HCT116 (cell line): ENCODE measurements around the gene RBM23. TPM values are rescaled to one million over a fixed set of nuclear protein-coding genes. Genes with fewer than 3 reads are reported as not detected.

Source experiments
- ATAC-seq: fragments of 200-7000 bp; cut with Tn5 transposase; 2 replicates; pipeline ENCODE4 v1.9.1; 2020; ENCODE audit warnings: mild to moderate bottlenecking, moderate library complexity
- BruUV-seq: library from RNA; stranded (reverse); fragments of 400-500 nt; replicated peaks from 2 replicates; lab custom pipeline; 2021; lab: Mats Ljungman, UMichigan
- CTCF ChIA-PET: fragments of 300-600 bp; sonication (Branson Sonifier 250); formaldehyde crosslinking; loops from one replicate; lab custom pipeline; 2021; ENCODE audit warnings: antibody characterized with exemption; lab: Charles Lee
- POLR2A ChIA-PET: fragments of 300-600, 350-600 bp; sonication (Branson Sonifier 250); formaldehyde crosslinking; loops from one replicate; lab custom pipeline; 2021; ENCODE audit warnings: antibody characterized with exemption; lab: Charles Lee
- RAD21 ChIA-PET, 2 experiments: fragments of 300-600 bp; sonication (Branson Sonifier 250); formaldehyde crosslinking; loops; one replicate each; lab custom pipeline; 2023; ENCODE audit warnings: low total read pairs in 2 of 2; ENCODE audit not compliant: uncharacterized antibody in 2 of 2, unreplicated experiment in 2 of 2, low non-redundant PET in 1 of 2; lab: Charles Lee
- DNase-seq: peaks from one replicate; pipeline ENCODE4 v3.0.0-alpha.2; 2010; ENCODE audit warnings: low read depth, low spot score
- H2AFZ ChIP-seq: fragments of 200-600 bp; shearing (Covaris generic), sonication (generic); 2 replicates; pipeline ENCODE4 v1.6.1; 2017; ENCODE audit warnings: low read depth, mixed run types, mixed read lengths, antibody characterized with exemption, low read length; ENCODE audit not compliant: poor library complexity, severe bottlenecking
- H3K27ac ChIP-seq: 2 replicates; pipeline ENCODE4 v1.5.1; 2012; ENCODE audit warnings: low read depth, low read length
- H3K27me3 ChIP-seq: fragments of 200-600 bp; sonication (generic); 2 replicates; pipeline ENCODE4 v1.6.1; 2016; ENCODE audit warnings: mixed run types, low read length, mixed read lengths; ENCODE audit not compliant: insufficient read depth
- H3K36me3 ChIP-seq, 2 experiments: fragments of 200-500 bp in 1 of 2; fragments of 200-600 bp in 1 of 2; sonication (Bioruptor generic) in 1 of 2; sonication (generic) in 1 of 2; 2 replicates each; pipeline versions ENCODE4 v1.5.1 to v1.6.1; 2014 to 2016; ENCODE audit warnings: low read length in 2 of 2, inconsistent platforms in 1 of 2, mixed read lengths in 1 of 2, mixed run types in 1 of 2; ENCODE audit not compliant: insufficient read depth in 2 of 2, control insufficient read depth in 1 of 2
- H3K4me1 ChIP-seq, 2 experiments: fragments of 200-600 bp in 1 of 2; sonication (generic) in 1 of 2; 2 replicates each; pipeline versions ENCODE4 v1.5.1 to v1.6.1; 2012 to 2017; ENCODE audit warnings: low read length in 2 of 2, inconsistent platforms in 1 of 2, mild to moderate bottlenecking in 1 of 2, mixed read lengths in 1 of 2, mixed run types in 1 of 2, moderate library complexity in 1 of 2; ENCODE audit not compliant: insufficient read depth in 2 of 2, control insufficient read depth in 1 of 2
- H3K4me2 ChIP-seq: fragments of 200-600 bp; sonication (generic); 2 replicates; pipeline ENCODE4 v1.6.1; 2017; ENCODE audit warnings: mixed run types, low read length, mixed read lengths
- H3K4me3 ChIP-seq, 2 experiments: fragments of 200-600 bp in 1 of 2; sonication (generic) in 1 of 2; replicated peaks in 1 of 2; 2 replicates each; pipeline ENCODE4 v1.5.1; 2011 to 2016; ENCODE audit warnings: low read length in 2 of 2, control low read depth in 1 of 2, low read depth in 1 of 2, mild to moderate bottlenecking in 1 of 2, mixed read lengths in 1 of 2, mixed run types in 1 of 2
- H3K79me2 ChIP-seq: fragments of 200-600 bp; sonication (generic); 2 replicates; pipeline ENCODE4 v1.6.1; 2017; ENCODE audit warnings: mild to moderate bottlenecking, mixed run types, low read length, moderate library complexity, mixed read lengths; ENCODE audit not compliant: insufficient read depth
- H3K9ac ChIP-seq: fragments of 200-600 bp; sonication (generic); 2 replicates; pipeline ENCODE4 v1.6.1; 2016; ENCODE audit warnings: low read length, mixed read lengths
- H3K9me2 ChIP-seq: fragments of 200-600 bp; sonication (generic), shearing (Covaris generic); 2 replicates; pipeline ENCODE4 v1.6.1; 2017; ENCODE audit warnings: mixed run types, mild to moderate bottlenecking, moderate library complexity; ENCODE audit not compliant: insufficient read depth
- H3K9me3 ChIP-seq, 2 experiments: fragments of 200-500 bp in 1 of 2; fragments of 200-600 bp in 1 of 2; sonication (Bioruptor generic) in 1 of 2; sonication (generic) in 1 of 2; 2 replicates each; pipeline ENCODE4 v1.6.1; 2014 to 2017; ENCODE audit warnings: low read length in 2 of 2, mixed read lengths in 2 of 2, inconsistent platforms in 1 of 2, low read depth in 1 of 2, mild to moderate bottlenecking in 1 of 2, mixed run types in 1 of 2, moderate library complexity in 1 of 2; ENCODE audit not compliant: control insufficient read depth in 1 of 2, insufficient read depth in 1 of 2
- H4K20me1 ChIP-seq: fragments of 200-600 bp; sonication (generic), shearing (Covaris generic); 2 replicates; pipeline ENCODE4 v1.6.1; 2017; ENCODE audit warnings: mixed run types, mild to moderate bottlenecking, moderate library complexity; ENCODE audit not compliant: insufficient read depth
- EGR1 ChIP-seq: IDR thresholded peaks from 2 replicates; pipeline ENCODE4 v1.6.1; 2012; ENCODE audit warnings: low read depth
- ELF1 ChIP-seq: IDR thresholded peaks from 2 replicates; pipeline ENCODE4 v1.6.1; 2012; ENCODE audit warnings: low read depth, borderline replicate concordance
- POLR2A ChIP-seq: IDR thresholded peaks from 2 replicates; pipeline ENCODE4 v1.7.0; 2011; ENCODE audit warnings: borderline replicate concordance; ENCODE audit not compliant: insufficient read depth, insufficient read length; ENCODE audit errors: extremely low read depth
- POLR2AphosphoS5 ChIP-seq: IDR thresholded peaks from 2 replicates; pipeline ENCODE4 v1.6.1; 2011; ENCODE audit warnings: mild to moderate bottlenecking, low read depth, low read length, moderate library complexity
- RAD21 ChIP-seq: IDR thresholded peaks from 2 replicates; pipeline ENCODE4 v1.6.1; 2012; ENCODE audit warnings: low read depth, mild to moderate bottlenecking
- SP1 ChIP-seq: IDR thresholded peaks from 2 replicates; pipeline ENCODE4 v1.6.1; 2012; ENCODE audit warnings: low read depth
- YY1 ChIP-seq: IDR thresholded peaks from 2 replicates; pipeline ENCODE4 v1.6.1; 2011; ENCODE audit warnings: low read length, low read depth, moderate library complexity, mild to moderate bottlenecking; ENCODE audit not compliant: insufficient replicate concordance; ENCODE audit errors: extremely low read depth
- ZFX ChIP-seq: fragments of 450-650 bp; IDR thresholded peaks from 2 replicates; pipeline ENCODE4 v1.6.1; 2017
- ZNF274 ChIP-seq: fragments of 200-500 bp; sonication (Bioruptor generic); IDR thresholded peaks from 2 replicates; pipeline ENCODE4 v1.6.1; 2014; ENCODE audit warnings: mild to moderate bottlenecking, low read depth, low read length, inconsistent platforms
- intact Hi-C: fragments of 100-400 bp; cut with micrococcal nuclease; formaldehyde crosslinking; loops from 2 replicates; pipeline ENCODE4 v1.10.0; 2022
- total RNA-seq: library from RNA; stranded (reverse); gene quantifications from one replicate; pipeline ENCODE4 v1.2.1, GENCODE V29; 2021; ENCODE audit not compliant: unreplicated experiment
- TF ChIP-seq, protein P1 (sequence below): IDR thresholded peaks from 2 replicates; pipeline ENCODE4 v1.6.1; 2011; ENCODE audit warnings: mild to moderate bottlenecking, low read length, moderate library complexity; ENCODE audit not compliant: insufficient replicate concordance; ENCODE audit errors: extremely low read depth
- TF ChIP-seq, protein P2 (sequence below): IDR thresholded peaks from 2 replicates; pipeline ENCODE4 v1.6.1; 2012; ENCODE audit warnings: low read depth

RBM23 gene
- total RNA-seq, 1 experiment from 2014 or later = 67.2 TPM

- Histone ChIP-seq H4K20me1 (no peaks in the 10 kb centered on the region), H2AFZ (no peak overlapping the region), H3K4me3 (no peak overlapping the region), H3K79me2 (no peaks in the 10 kb centered on the region), H3K4me2 (no peak overlapping the region), H3K27ac (no peak overlapping the region), H3K36me3 (peaks cover 10 to 14% of the 10 kb centered on the region in 2 experiments; a peak in 3 of 4 replicates), H3K27me3 (no peaks in the 10 kb centered on the region), H3K9ac (no peak overlapping the region), H3K9me3 (no peaks in the 10 kb centered on the region), H3K4me1 (peaks cover 0 to 22% of the 10 kb centered on the region in 2 experiments; a peak in 2 of 4 replicates), H3K9me2 (no peaks in the 10 kb centered on the region)
- ATAC-seq (no peak), DNase-seq (no peak)
- no TSS peak for BruUV-seq
- ChIA-PET POLR2A (no interaction called here), CTCF (interaction anchor here (1.7 kb wide), 1 partner anchor 75 kb away, joined by 3 read pairs; no protein-coding TSS in a partner anchor), RAD21 (no interaction called here)
- no peak for TF ChIP-seq ZNF274
- no peak for TF ChIP-seq RAD21
- TF ChIP-seq YY1 = no peak
- TF ChIP-seq SP1 = no peak
- TF ChIP-seq, protein P1, sequence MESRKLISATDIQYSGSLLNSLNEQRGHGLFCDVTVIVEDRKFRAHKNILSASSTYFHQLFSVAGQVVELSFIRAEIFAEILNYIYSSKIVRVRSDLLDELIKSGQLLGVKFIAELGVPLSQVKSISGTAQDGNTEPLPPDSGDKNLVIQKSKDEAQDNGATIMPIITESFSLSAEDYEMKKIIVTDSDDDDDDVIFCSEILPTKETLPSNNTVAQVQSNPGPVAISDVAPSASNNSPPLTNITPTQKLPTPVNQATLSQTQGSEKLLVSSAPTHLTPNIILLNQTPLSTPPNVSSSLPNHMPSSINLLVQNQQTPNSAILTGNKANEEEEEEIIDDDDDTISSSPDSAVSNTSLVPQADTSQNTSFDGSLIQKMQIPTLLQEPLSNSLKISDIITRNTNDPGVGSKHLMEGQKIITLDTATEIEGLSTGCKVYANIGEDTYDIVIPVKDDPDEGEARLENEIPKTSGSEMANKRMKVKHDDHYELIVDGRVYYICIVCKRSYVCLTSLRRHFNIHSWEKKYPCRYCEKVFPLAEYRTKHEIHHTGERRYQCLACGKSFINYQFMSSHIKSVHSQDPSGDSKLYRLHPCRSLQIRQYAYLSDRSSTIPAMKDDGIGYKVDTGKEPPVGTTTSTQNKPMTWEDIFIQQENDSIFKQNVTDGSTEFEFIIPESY = no peak
- intact Hi-C loops = no loop called here
Observed at GRCh38 chr14:22897357-22897756, 21.6 kb downstream of the RBM23 start.

- intact Hi-C loops = no loop called here
- DNase-seq (no peak), ATAC-seq (no peak)
- no peaks in the 10 kb centered on the region for H4K20me1 ChIP-seq
- H3K9me3 ChIP-seq = no peaks in the 10 kb centered on the region
- no peaks in the 10 kb centered on the region for H3K9me2 ChIP-seq
- RAD21 ChIA-PET = no interaction called here
- H3K4me1 ChIP-seq = peaks cover 0 to 22% of the 10 kb centered on the region in 2 experiments; a peak in 2 of 4 replicates
- no TSS peak for BruUV-seq
- H3K9ac ChIP-seq = no peak overlapping the region
- H3K79me2 ChIP-seq = no peaks in the 10 kb centered on the region
- no peak overlapping the region for H3K4me3 ChIP-seq
- no peaks in the 10 kb centered on the region for H3K27me3 ChIP-seq
- CTCF ChIA-PET = interaction anchor here (1.2 to 1.7 kb wide), 2 partner anchors 34 to 74 kb away, joined by 3 read pairs; no protein-coding TSS in a partner anchor
- H3K27ac ChIP-seq = no peak overlapping the region
- H3K36me3 ChIP-seq = peaks cover 7 to 8% of the 10 kb centered on the region in 2 experiments; a peak in 2 of 4 replicates
- H3K4me2 ChIP-seq = no peak overlapping the region
- TF ChIP-seq EGR1 = no peak
- TF ChIP-seq, protein P2, sequence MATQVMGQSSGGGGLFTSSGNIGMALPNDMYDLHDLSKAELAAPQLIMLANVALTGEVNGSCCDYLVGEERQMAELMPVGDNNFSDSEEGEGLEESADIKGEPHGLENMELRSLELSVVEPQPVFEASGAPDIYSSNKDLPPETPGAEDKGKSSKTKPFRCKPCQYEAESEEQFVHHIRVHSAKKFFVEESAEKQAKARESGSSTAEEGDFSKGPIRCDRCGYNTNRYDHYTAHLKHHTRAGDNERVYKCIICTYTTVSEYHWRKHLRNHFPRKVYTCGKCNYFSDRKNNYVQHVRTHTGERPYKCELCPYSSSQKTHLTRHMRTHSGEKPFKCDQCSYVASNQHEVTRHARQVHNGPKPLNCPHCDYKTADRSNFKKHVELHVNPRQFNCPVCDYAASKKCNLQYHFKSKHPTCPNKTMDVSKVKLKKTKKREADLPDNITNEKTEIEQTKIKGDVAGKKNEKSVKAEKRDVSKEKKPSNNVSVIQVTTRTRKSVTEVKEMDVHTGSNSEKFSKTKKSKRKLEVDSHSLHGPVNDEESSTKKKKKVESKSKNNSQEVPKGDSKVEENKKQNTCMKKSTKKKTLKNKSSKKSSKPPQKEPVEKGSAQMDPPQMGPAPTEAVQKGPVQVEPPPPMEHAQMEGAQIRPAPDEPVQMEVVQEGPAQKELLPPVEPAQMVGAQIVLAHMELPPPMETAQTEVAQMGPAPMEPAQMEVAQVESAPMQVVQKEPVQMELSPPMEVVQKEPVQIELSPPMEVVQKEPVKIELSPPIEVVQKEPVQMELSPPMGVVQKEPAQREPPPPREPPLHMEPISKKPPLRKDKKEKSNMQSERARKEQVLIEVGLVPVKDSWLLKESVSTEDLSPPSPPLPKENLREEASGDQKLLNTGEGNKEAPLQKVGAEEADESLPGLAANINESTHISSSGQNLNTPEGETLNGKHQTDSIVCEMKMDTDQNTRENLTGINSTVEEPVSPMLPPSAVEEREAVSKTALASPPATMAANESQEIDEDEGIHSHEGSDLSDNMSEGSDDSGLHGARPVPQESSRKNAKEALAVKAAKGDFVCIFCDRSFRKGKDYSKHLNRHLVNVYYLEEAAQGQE = no peak
- TF ChIP-seq RAD21 = no peak
- no peak for TF ChIP-seq ELF1
- TF ChIP-seq POLR2AphosphoS5 = no peak
- no peak for TF ChIP-seq YY1
- no peak for TF ChIP-seq ZFX
- TF ChIP-seq, protein P1 = no peak
- no peak for TF ChIP-seq POLR2A
- TF ChIP-seq, all 23 proteins: peak for 0
- POLR2A ChIA-PET = interaction anchor here (1.2 kb wide), 1 partner anchor 9 kb away, joined by 4 read pairs; no protein-coding TSS in a partner anchor
- H2AFZ ChIP-seq = no peak overlapping the region
Observed at GRCh38 chr14:22896760-22897159, 22.2 kb downstream of the RBM23 start.
